ENCODE results near the gene TPGS2. TPM values are rescaled to one million over a fixed set of nuclear protein-coding genes. Genes with fewer than 3 reads are reported as not detected.

Gene TPGS2
- total RNA-seq = 109 and 118 TPM in 2 replicates

GRCh38 chr18:36828630-36829361 is at the start of gene TPGS2, which contains the start of gene KIAA1328:
Gene TPGS2, minus strand, starts transcription at chr18:36829002. Its CDS starts 235 bp downstream, at chr18:36828767.
Gene KIAA1328, plus strand, starts transcription at chr18:36829127. Its CDS starts 12 bp downstream, at chr18:36829139.

Other genes starting within 250 kb of the TPGS2 start
- gene KIAA1328, start 125 bp upstream of the TPGS2 start, total RNA-seq = 4.8 and 5.4 TPM in 2 replicates

Measured in aortic smooth muscle cell (primary cell).